CD4-positive, alpha-beta T cell treated with Interleukin-15 for 1 hour (primary cell): ENCODE measurements around the gene LHPP.
A peak's percentile ranks its signal among the peaks of the same experiment; 100 is the strongest.

Experiments used
- DNase-seq: peaks from one replicate; pipeline ENCODE4 v3.0.0-alpha.2; 2020

Gene LHPP

DNA sequence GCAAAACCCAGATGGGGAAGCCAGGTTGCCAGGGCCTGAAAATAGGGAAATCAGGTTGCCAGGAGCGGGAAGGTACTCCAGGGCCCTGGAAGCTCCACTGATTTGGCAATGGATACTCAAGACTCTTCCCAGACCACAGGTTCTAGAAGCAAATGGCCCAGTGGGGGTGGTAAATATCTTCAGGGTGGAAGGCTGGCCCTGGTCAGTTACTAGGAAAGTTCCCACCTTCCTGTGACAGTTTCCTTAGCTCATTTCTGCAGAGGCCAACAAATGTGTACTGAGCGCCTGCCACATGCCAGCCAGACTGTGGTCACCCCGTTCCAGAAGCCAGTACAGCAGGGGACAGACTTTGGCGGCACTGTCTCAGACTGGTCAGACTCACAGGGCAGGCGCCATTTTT lies 168.9 kb downstream of the LHPP start:
- no peak for DNase-seq

DNA sequence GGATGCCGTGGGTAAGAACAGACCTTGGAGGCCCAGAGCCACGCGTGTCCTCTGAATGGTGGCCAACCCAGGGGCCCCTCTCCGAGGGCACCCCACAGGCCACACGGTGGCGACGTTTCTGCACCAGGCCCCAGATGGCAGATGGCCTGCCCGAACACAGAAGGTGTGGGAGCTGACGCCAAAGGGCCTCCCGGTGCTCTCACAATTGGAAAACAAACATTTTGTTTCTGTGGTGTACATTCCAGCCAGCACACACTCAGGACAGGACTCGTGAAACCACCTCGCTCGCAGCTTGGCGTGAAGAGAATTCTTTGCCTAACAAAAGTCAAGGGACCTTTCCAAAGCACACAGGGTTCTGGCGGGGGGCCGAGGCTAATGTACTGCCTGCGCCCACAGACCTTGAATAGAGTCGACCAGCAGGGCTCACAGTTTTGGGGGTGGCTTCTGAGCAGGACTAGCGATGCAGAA lies 170.5 kb downstream of the LHPP start:
- peak; percentile 49 for DNase-seq

GRCh38 chr10:124632566-124632965 lies 170.9 kb downstream of the LHPP start:
- no peak for DNase-seq

GRCh38 chr10:124636271-124636995 lies 174.8 kb downstream of the LHPP start:
- DNase-seq, result peak; percentile 44

- DNase-seq, result no peak
Observed at GRCh38 chr10:124637091-124637700, 175.6 kb downstream of the LHPP start.

DNA sequence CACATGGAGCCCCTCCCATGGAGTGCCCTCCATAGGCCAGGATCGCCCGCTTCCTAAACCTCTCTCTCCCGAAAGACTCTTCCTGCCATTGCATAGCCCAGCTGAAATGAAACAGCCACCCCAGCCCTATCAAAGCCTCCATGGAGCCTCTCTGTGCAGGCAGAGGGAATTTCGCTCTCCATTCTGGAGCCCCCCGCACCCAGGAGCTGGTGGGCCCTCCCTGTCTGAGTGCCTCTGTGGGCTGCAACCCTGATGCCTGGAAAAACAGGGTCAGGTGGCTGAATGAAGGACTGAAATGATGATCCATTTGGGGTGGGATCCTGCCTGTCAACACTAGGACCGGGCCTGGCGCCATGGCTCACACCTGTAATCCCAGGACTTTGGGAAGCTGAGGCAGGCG lies 176.1 kb downstream of the LHPP start:
- no peak for DNase-seq

DNA sequence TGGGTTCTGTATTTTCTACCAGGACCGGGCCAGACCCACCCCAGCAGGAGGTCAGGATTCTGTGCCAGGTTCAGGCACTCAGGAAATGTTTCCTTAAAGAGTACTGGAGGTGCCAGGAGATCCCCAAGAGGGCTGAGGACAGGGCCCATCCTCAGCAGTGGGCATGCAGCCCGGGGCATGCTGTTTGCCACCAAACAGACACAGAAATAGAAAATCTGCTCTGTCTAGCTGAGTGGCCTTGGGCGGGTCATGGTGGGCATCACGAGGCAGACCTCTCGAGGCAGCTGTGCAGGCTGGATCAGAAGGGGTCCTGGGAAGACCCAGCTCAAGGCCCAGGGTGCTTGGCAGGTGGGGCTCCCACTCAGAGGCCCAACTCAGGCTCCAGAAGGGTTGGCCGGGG lies 177.6 kb downstream of the LHPP start:
- no peak for DNase-seq

- DNase-seq, result no peak
Observed at GRCh38 chr10:124639646-124640045, 178.0 kb downstream of the LHPP start.

DNA sequence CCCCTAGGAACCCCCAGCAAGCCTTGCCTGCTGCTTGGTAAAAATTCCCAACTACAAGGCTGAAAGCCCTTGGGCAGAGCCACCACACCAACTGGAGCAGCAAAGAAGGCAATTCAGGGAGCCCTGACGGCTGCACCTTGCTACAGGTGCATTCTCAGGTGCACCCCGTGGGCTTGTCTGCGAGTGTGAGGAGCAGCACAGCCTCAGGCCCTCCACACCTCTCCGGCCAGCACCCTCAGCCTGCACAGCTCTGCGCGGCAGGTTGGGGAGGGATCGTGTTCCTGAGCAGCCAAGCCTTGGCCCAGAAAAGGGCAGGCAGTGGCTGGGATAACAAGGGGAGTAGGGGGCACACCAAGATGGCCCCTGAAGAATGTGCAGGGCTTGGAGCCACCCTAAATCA lies 178.4 kb downstream of the LHPP start:
- no peak for DNase-seq

- peak; percentile 58 for DNase-seq
Observed at GRCh38 chr10:124640538-124641231, 179.1 kb downstream of the LHPP start.

GRCh38 chr10:124641282-124642087 lies 179.9 kb downstream of the LHPP start:
- DNase-seq, result peak; percentile 70

DNA sequence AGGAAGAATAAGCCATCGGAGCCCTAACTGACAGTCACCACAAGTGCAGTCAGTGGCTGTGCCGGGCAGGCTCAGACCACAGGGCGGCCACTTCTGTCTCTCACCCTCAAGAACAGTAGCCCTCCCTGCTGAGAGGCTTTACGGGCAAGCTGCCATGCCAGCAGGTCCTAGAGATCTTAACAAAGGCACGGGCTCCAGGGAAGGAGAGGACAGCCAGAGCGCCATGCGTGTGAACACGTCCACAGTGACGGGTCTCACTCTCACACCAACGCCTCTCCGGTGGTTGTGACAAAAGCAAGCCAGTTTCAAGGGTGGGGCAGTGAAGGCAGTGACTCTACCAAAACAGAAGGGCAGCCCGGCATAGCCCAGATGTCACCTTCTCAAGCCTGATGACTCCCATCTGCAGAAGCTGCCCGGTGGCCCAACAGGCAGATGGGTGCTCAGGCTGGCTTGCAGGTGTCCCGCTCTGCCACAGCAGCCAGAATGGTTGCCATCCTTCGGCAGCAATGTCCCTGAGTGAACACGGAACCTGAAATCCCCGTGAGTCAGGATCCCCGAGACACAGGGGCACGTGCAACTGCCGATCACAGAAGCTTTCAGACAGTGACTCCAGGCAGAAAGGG lies 180.6 kb downstream of the LHPP start:
- peak; percentile 32 for DNase-seq

GRCh38 chr10:124643330-124644009 lies 181.8 kb downstream of the LHPP start:
- DNase-seq, result no peak

DNA sequence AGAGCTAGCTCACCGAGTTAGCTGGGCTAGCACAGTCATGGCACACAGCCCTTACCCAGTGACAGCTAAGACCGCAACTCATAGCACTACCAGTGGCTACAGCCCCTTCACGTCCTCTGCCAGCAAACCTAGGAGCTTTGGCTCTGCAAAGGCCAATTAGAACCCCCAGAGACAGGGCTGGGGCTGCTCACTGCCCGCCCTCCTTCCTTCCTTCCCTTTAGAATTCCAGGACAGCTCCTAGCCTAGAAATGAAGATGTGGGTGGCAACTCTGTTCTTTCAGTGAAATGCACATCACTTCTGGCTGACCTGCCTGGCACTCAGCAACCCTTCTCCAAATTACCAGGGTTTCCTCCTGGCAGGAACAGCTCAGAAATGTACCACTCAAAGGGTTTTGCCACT lies 182.6 kb downstream of the LHPP start:
- DNase-seq, result no peak

DNA sequence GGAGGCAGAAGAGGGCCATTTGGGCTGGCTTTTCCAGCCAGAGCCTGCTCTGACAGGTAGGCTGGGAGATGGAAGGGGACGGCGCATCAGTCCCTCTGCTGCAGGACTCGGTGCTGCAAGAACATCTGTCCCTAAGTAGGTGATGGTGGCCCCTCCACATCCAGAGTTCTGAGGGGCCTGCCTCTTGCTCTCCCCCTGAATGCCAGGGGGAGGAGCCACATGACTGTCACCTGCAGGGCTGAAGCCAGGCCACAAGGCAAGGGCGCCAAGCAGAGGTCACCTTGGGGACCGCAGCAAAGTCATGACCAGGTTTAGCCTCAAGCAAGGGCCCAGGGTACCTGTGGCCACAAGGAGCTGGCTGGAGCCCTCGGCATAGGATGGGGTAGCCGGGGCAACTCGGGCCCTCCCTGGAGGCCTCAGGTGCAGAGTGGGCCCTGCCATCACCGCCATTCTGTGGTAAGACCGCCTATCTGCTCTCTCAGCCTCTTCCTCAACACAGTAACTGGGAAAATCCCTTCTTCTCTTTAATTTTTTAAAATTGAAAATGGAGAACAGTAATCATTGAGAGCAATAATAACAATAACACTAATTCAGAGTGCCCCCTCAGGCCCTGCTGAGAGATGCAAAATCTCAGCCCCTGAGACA lies 183.3 kb downstream of the LHPP start:
- DNase-seq, result no peak

DNA sequence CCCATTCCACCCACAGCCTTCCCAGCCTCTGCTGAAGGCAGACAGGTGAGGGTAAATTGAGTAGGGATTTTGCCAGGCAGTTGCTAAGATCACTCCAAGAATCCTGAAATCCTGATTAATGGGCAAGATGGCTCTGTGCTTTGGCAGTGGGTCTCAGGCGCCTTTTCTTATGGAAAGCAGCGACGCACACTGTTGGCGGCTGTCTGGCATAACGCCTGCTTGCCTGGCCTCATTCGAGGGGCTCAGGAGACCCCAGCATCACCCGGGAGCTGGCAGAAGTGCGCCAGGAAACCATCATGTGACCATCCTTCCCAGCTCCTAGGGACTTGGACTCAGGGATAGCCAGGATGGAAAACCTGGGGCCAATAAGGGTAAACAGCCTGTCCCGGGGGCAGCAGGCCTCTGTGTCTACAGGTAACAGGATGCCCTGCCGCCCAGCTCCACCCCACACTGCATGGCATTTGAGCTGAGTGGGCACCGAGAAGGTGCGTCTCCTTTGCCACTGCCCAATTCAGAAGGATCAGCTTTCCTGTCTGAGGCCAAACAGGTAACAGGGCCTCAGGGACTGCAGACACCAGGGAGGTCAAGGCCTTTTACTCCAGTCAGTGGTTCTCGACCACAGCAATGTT lies 184.0 kb downstream of the LHPP start:
- DNase-seq, result no peak

- DNase-seq, result peak; percentile 52
Observed at GRCh38 chr10:124646483-124647352, 185.1 kb downstream of the LHPP start.

GRCh38 chr10:124647421-124648130 lies 186.0 kb downstream of the LHPP start:
- peak; percentile 83 for DNase-seq

- DNase-seq, result no peak
Observed at GRCh38 chr10:124648131-124648475, 186.5 kb downstream of the LHPP start.
